Mesenchymal stem cell (in vitro differentiated cells and primary cell): Measurements from ENCODE around the gene OR51M1.

Experiments
- DNase-seq: peaks from one replicate; pipeline ENCODE4 v3.0.0-alpha.2; 2013
- H2AFZ ChIP-seq: one replicate; pipeline ENCODE4 v1.6.1; 2013; ENCODE audit warnings: low read depth, mild to moderate bottlenecking, control low read depth, inconsistent platforms, low read length, moderate library complexity
- H2AK5ac ChIP-seq: 2 replicates; pipeline ENCODE4 v1.6.1; 2013; ENCODE audit warnings: low read length, moderate library complexity, mild to moderate bottlenecking, inconsistent platforms; ENCODE audit not compliant: severe bottlenecking
- H2BK120ac ChIP-seq: one replicate; pipeline ENCODE4 v1.6.1; 2013; ENCODE audit warnings: low read depth, mild to moderate bottlenecking, inconsistent platforms, low read length, moderate library complexity
- H2BK12ac ChIP-seq, 2 experiments: one replicate each; pipeline ENCODE4 v1.6.1; 2013; ENCODE audit warnings: inconsistent platforms in 2 of 2, low read length in 2 of 2, mild to moderate bottlenecking in 2 of 2, moderate library complexity in 2 of 2, control low read depth in 1 of 2
- H2BK15ac ChIP-seq: one replicate; pipeline ENCODE4 v1.6.1; 2013; ENCODE audit warnings: mild to moderate bottlenecking, low read depth, inconsistent platforms; ENCODE audit not compliant: poor library complexity, severe bottlenecking
- H2BK5ac ChIP-seq: 2 replicates; pipeline ENCODE4 v1.6.1; 2013; ENCODE audit warnings: low read depth, mild to moderate bottlenecking, low read length, control low read depth, inconsistent platforms; ENCODE audit not compliant: poor library complexity, severe bottlenecking
- H3K14ac ChIP-seq, 2 experiments: one replicate each; pipeline ENCODE4 v1.6.1; 2013; ENCODE audit warnings: inconsistent platforms in 2 of 2, low read length in 2 of 2, control low read depth in 1 of 2, mild to moderate bottlenecking in 1 of 2, moderate library complexity in 1 of 2
- H3K18ac ChIP-seq, 2 experiments: one replicate each; pipeline ENCODE4 v1.6.1; 2013; ENCODE audit warnings: inconsistent platforms in 2 of 2, low read length in 2 of 2, control low read depth in 1 of 2, low read depth in 1 of 2, mild to moderate bottlenecking in 1 of 2
- H3K23ac ChIP-seq, 2 experiments: one replicate each; pipeline ENCODE4 v1.6.1; 2013; ENCODE audit warnings: inconsistent platforms in 2 of 2, low read length in 2 of 2, mild to moderate bottlenecking in 2 of 2, moderate library complexity in 2 of 2, control low read depth in 1 of 2
- H3K27ac ChIP-seq: 2 replicates; pipeline ENCODE4 v1.5.1; 2013; ENCODE audit warnings: mild to moderate bottlenecking, moderate library complexity, low read length, control low read depth, inconsistent platforms; ENCODE audit not compliant: poor library complexity, severe bottlenecking
- H3K27me3 ChIP-seq, 2 experiments: 2 replicates each; pipeline versions ENCODE4 v1.6.1 to v1.7.0; 2013; ENCODE audit warnings: low read length in 2 of 2, mild to moderate bottlenecking in 2 of 2, moderate library complexity in 2 of 2, control low read depth in 1 of 2, inconsistent platforms in 1 of 2; ENCODE audit not compliant: control insufficient read depth in 1 of 2, insufficient read depth in 1 of 2
- H3K36me3 ChIP-seq, 2 experiments: 2 replicates each; pipeline versions ENCODE4 v1.6.1 to v1.7.0; 2013; ENCODE audit warnings: low read length in 2 of 2, control low read depth in 1 of 2, inconsistent platforms in 1 of 2, low read depth in 1 of 2, mild to moderate bottlenecking in 1 of 2; ENCODE audit not compliant: insufficient read depth in 2 of 2, control insufficient read depth in 1 of 2
- H3K4ac ChIP-seq, 2 experiments: one replicate each; pipeline ENCODE4 v1.6.1; 2013; ENCODE audit warnings: inconsistent platforms in 2 of 2, low read length in 2 of 2, mild to moderate bottlenecking in 2 of 2, moderate library complexity in 2 of 2, control low read depth in 1 of 2, low read depth in 1 of 2
- H3K4me1 ChIP-seq: 2 replicates; pipeline ENCODE4 v1.6.1; 2013; ENCODE audit warnings: low read depth, low read length, control low read depth; ENCODE audit not compliant: control insufficient read depth, insufficient read depth
- H3K4me2 ChIP-seq: 2 replicates; pipeline ENCODE4 v1.6.1; 2013; ENCODE audit warnings: low read length, mild to moderate bottlenecking, inconsistent platforms; ENCODE audit not compliant: poor library complexity, severe bottlenecking
- H3K4me3 ChIP-seq, 2 experiments: 2 replicates each; pipeline versions ENCODE4 v1.5.1 to v1.7.0; 2013; ENCODE audit warnings: low read length in 2 of 2, mild to moderate bottlenecking in 2 of 2, control low read depth in 1 of 2, low read depth in 1 of 2; ENCODE audit not compliant: insufficient read depth in 1 of 2
- H3K79me1 ChIP-seq: replicated peaks from 2 replicates; pipeline ENCODE4 v1.6.1; 2013; ENCODE audit warnings: mild to moderate bottlenecking, control low read depth, low read length, inconsistent platforms; ENCODE audit not compliant: poor library complexity, severe bottlenecking
- H3K9ac ChIP-seq: 2 replicates; pipeline ENCODE4 v1.7.0; 2013; ENCODE audit warnings: mild to moderate bottlenecking, low read length, moderate library complexity
- H3K9me3 ChIP-seq: 2 replicates; pipeline ENCODE4 v1.7.0; 2013; ENCODE audit warnings: mild to moderate bottlenecking, low read length; ENCODE audit not compliant: control insufficient read depth
- H4K8ac ChIP-seq: one replicate; pipeline ENCODE4 v1.6.1; 2013; ENCODE audit warnings: inconsistent platforms, mild to moderate bottlenecking, low read length, moderate library complexity
- H4K91ac ChIP-seq: one replicate; pipeline ENCODE4 v1.6.1; 2013; ENCODE audit warnings: mild to moderate bottlenecking, low read length, inconsistent platforms
- WGBS: methylation state at CpG from one replicate; pipeline ENCODE4 v1.1.7; 2013; ENCODE audit warnings: mixed read lengths; 5-methylcytosine and 5-hydroxymethylcytosine counted together

Gene OR51M1

DNA sequence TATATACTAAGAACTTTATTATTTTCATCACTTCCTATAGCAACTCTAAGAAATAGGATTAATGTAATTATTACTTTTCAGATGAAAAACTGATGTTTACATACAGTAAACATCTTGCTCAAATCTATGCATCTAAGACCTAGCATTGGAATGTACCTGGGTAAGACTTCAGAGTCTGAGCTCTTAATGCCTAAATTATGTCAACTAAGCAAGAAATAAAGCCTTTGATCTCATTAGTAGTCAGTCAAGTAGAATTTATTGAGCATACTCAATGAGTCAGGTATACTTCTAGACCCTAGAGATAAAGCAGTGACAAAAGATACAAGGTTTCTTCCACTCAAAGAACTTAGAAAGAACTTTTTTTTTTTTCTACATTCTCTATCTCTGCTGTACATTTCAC, 21.6 kb downstream of the OR51M1 start:
- H3K79me1 ChIP-seq, result no peaks in the 10 kb centered on the region
- no peak overlapping the region for H3K27ac ChIP-seq
- H3K18ac ChIP-seq, result no peak overlapping the region
- no peaks in the 10 kb centered on the region for H3K27me3 ChIP-seq
- no peak overlapping the region for H3K23ac ChIP-seq
- H2BK15ac ChIP-seq, result no peak overlapping the region
- H4K91ac ChIP-seq, result no peak overlapping the region
- no peaks in the 10 kb centered on the region for H3K4me1 ChIP-seq
- no peak overlapping the region for H2BK12ac ChIP-seq
- no peak overlapping the region for H2BK5ac ChIP-seq
- H4K8ac ChIP-seq, result no peak overlapping the region
- no peaks in the 10 kb centered on the region for H3K36me3 ChIP-seq
- no peak overlapping the region for H2AK5ac ChIP-seq
- no peak overlapping the region for H2AFZ ChIP-seq
- no peak overlapping the region for H3K4me2 ChIP-seq
- no peak overlapping the region for H2BK120ac ChIP-seq
- H3K9ac ChIP-seq, result no peak overlapping the region
- H3K14ac ChIP-seq, result no peak overlapping the region
- no peak overlapping the region for H3K4ac ChIP-seq
- no peaks in the 10 kb centered on the region for H3K9me3 ChIP-seq
- no peak overlapping the region for H3K4me3 ChIP-seq
- no peak for DNase-seq

- H2BK120ac ChIP-seq, result no peak overlapping the region
- no peak overlapping the region for H3K4me3 ChIP-seq
- no peak overlapping the region for H4K91ac ChIP-seq
- H3K18ac ChIP-seq, result no peak overlapping the region
- no peak overlapping the region for H4K8ac ChIP-seq
- H3K4ac ChIP-seq, result no peak overlapping the region
- no peak overlapping the region for H2BK5ac ChIP-seq
- H2BK15ac ChIP-seq, result no peak overlapping the region
- no peak overlapping the region for H3K23ac ChIP-seq
- DNase-seq, result no peak
- no peak overlapping the region for H3K14ac ChIP-seq
- WGBS, result 81% methylated on average over 5 of the region's 5 CpGs
- H3K4me1 ChIP-seq, result no peaks in the 10 kb centered on the region
- no peak overlapping the region for H3K9ac ChIP-seq
- H2AK5ac ChIP-seq, result no peak overlapping the region
- H3K9me3 ChIP-seq, result peaks cover 3% of the 10 kb centered on the region
- H3K27me3 ChIP-seq, result no peaks in the 10 kb centered on the region
- no peak overlapping the region for H3K4me2 ChIP-seq
- no peaks in the 10 kb centered on the region for H3K79me1 ChIP-seq
- no peak overlapping the region for H3K27ac ChIP-seq
- no peaks in the 10 kb centered on the region for H3K36me3 ChIP-seq
- no peak overlapping the region for H2BK12ac ChIP-seq
- H2AFZ ChIP-seq, result no peak overlapping the region
Measured at GRCh38 chr11:5420993-5421392, 37.4 kb downstream of the OR51M1 start.

DNA sequence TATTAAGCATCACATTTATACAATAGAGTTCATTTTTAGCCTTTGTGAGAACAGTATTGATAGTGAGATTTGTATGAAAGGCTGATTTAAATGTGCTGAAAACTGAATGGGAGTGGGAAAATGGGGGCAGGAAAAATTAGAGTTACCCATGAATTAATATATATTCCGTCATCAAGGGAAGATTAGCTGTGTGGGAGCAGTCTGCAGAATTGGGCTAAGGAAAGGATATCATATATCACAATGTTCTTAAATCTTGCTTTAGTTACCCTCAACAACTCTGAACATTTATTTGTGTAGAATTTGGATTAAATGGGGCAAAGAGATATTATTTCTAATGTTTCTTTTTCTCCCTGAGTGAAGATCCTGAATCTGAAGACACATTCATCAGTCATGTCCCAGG, 38.2 kb downstream of the OR51M1 start, which contains the start of gene OR51Q1:
OR51Q1 (plus strand) TSS at position 301 of the 400 bp plus-strand sequence; CDS start at position 391, 90 bp downstream.
- no peak for DNase-seq

DNA sequence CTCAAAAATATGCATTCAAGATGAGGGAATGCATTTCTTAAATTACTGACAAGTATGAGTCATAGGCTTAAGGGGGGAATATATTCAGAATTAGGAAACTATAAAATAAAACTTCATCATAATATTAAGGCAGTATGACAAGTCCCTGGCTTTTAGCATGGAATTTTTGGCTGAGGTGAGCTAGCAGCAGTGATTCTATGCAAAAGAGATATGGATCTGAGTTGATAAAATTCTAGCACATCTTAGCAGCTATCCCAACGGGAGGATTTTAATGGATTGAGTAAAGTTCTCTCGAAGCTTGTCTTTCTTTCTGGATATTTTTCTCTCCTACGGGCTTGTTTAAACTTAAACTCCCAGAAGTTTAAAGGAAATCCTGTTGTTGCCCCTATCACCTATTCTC, 39.5 kb downstream of the OR51M1 start:
- H2BK12ac ChIP-seq, result no peak overlapping the region
- no peak overlapping the region for H3K18ac ChIP-seq
- H2BK15ac ChIP-seq, result no peak overlapping the region
- no peak overlapping the region for H3K4me3 ChIP-seq
- H4K8ac ChIP-seq, result no peak overlapping the region
- H2AFZ ChIP-seq, result no peak overlapping the region
- DNase-seq, result no peak
- no peak overlapping the region for H4K91ac ChIP-seq
- no peak overlapping the region for H3K4me2 ChIP-seq
- WGBS, result 88% methylated on average over 3 of the region's 3 CpGs
- no peaks in the 10 kb centered on the region for H3K79me1 ChIP-seq
- no peak overlapping the region for H3K9ac ChIP-seq
- no peak overlapping the region for H2BK5ac ChIP-seq
- no peaks in the 10 kb centered on the region for H3K36me3 ChIP-seq
- H3K27ac ChIP-seq, result no peak overlapping the region
- no peak overlapping the region for H2BK120ac ChIP-seq
- no peak overlapping the region for H2AK5ac ChIP-seq
- H3K9me3 ChIP-seq, result peaks cover 3% of the 10 kb centered on the region
- no peaks in the 10 kb centered on the region for H3K4me1 ChIP-seq
- no peak overlapping the region for H3K4ac ChIP-seq
- no peak overlapping the region for H3K14ac ChIP-seq
- H3K27me3 ChIP-seq, result no peaks in the 10 kb centered on the region
- no peak overlapping the region for H3K23ac ChIP-seq

More for the DNA sequence above, 38.2 kb downstream of the OR51M1 start, which contains the start of gene OR51Q1:
- no peaks in the 10 kb centered on the region for H3K79me1 ChIP-seq
- H2AFZ ChIP-seq, result no peak within 1 kb of the TSS
- H4K8ac ChIP-seq, result no peak within 1 kb of the TSS
- no CpG with 5 or more reads among the region's 1 CpG for WGBS
- H2AK5ac ChIP-seq, result no peak within 1 kb of the TSS
- H3K9me3 ChIP-seq, result peaks cover 3% of the 10 kb centered on the region
- no peak within 1 kb of the TSS for H3K14ac ChIP-seq
- H3K9ac ChIP-seq, result no peak within 1 kb of the TSS
- H4K91ac ChIP-seq, result no peak within 1 kb of the TSS
- H3K4me3 ChIP-seq, result no peak within 1 kb of the TSS
- no peak within 1 kb of the TSS for H2BK12ac ChIP-seq
- H3K27ac ChIP-seq, result no peak within 1 kb of the TSS
- H3K4me1 ChIP-seq, result no peaks in the 10 kb centered on the region
- H2BK120ac ChIP-seq, result no peak within 1 kb of the TSS
- no peak within 1 kb of the TSS for H3K4ac ChIP-seq
- H2BK5ac ChIP-seq, result no peak within 1 kb of the TSS
- H3K27me3 ChIP-seq, result no peaks in the 10 kb centered on the region
- no peak within 1 kb of the TSS for H2BK15ac ChIP-seq
- H3K36me3 ChIP-seq, result no peaks in the 10 kb centered on the region
- no peak within 1 kb of the TSS for H3K18ac ChIP-seq
- H3K4me2 ChIP-seq, result no peak within 1 kb of the TSS
- no peak within 1 kb of the TSS for H3K23ac ChIP-seq
